Activated naive CD8-positive, alpha-beta T cell treated with anti-CD3 and anti-CD28 coated beads, Interleukin-2, amount 50 U/mL, for 24 hours (primary cell): ENCODE measurements around the gene KIRREL3.

Experiments
- ATAC-seq: fragments of 150-1000 bp; cut with Tn5 transposase; one replicate; pipeline ENCODE4 v1.10.0; 2021
- DNase-seq: peaks from one replicate; pipeline ENCODE4 v3.0.0; 2021
- H3K27ac Mint-ChIP-seq: one replicate; pipeline ENCODE4 v1.8.0; 2021; ENCODE audit warnings: mild to moderate bottlenecking, mixed read lengths
- H3K27me3 Mint-ChIP-seq: one replicate; pipeline ENCODE4 v1.8.0; 2021; ENCODE audit warnings: mixed read lengths
- H3K36me3 Mint-ChIP-seq: one replicate; pipeline ENCODE4 v1.8.0; 2021; ENCODE audit warnings: low read depth, mixed read lengths
- H3K4me1 Mint-ChIP-seq: one replicate; pipeline ENCODE4 v1.8.0; 2021; ENCODE audit warnings: mixed read lengths
- H3K4me3 Mint-ChIP-seq: one replicate; pipeline ENCODE4 v1.8.0; 2021; ENCODE audit warnings: mild to moderate bottlenecking, moderate library complexity, mixed read lengths
- H3K9me3 Mint-ChIP-seq: one replicate; pipeline ENCODE4 v1.8.0; 2021; ENCODE audit warnings: mixed read lengths

KIRREL3 gene

DNA sequence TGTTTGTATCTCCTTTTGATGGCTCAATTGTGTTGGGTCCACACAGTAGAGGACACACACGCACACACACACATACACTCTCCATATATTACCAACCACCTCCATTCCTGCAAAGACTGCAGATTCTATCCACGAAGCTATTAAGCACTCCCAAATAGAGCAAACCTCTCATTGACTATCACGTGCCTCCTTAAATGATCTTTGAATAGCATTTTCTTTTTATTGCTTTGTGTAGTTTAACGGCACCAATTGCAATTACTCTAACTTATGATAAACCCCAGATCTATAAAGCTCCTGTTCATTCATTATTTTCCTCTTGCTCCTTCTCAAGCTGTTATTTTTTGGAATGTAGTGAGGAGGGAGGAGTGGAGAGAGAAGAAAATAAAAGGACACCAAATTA, 440.3 kb downstream of the KIRREL3 start:
- ATAC-seq (no peak), DNase-seq (no peak)
- no peaks in the 10 kb centered on the region for H3K36me3 Mint-ChIP-seq
- no peaks in the 10 kb centered on the region for H3K4me1 Mint-ChIP-seq
- H3K27me3 Mint-ChIP-seq, result peaks cover 6% of the 10 kb centered on the region
- no peak overlapping the region for H3K27ac Mint-ChIP-seq
- no peak overlapping the region for H3K4me3 Mint-ChIP-seq
- peaks cover 10% of the 10 kb centered on the region for H3K9me3 Mint-ChIP-seq

DNA sequence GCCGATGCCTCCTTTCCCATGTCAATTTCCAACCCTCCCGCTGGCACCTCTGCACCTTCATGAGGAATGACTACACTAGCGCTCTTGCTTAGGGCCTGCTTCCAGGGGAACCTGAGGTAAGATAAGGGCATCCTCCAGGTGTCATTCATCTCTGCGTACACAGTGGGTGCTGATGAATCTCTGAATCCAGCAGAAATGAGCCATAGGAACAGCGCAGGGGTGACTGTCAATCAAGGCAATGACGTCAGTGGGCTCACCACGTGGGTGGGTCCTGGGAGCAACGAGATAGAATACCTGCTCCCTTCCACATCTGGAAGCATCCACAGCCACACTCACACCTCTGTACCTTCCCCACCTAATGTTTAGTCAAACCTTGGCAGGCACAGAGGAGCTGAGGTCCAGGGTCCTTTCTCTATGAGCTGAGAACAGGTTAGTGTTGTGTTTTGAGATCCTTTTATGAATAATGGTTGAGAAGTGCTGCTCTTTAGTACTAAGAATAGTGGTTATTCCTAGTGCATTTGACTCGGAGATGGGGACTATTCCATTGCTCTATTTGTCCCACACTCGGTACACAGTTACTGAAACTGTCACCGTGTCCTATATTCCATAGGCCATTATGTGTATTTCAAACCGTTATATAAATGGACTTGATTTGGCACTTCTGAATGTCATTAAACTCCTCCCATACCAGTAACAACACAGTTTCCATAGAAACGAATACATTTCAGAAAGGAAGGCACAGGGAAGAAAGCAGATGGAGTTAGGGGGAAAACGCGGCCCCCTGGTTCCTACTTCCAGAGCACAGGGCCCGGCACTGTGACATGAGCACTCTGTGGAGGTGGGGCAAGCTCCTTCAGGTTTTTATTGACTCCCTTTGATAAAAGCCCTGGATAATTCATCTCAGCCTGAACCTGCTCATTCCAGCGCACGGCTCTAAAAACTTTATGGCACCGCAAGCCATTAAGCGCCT, 451.7 kb downstream of the KIRREL3 start:
- DNase-seq (no peak), ATAC-seq (no peak)
- Mint-ChIP-seq H3K9me3 (no peaks in the 10 kb centered on the region), H3K4me3 (no peak overlapping the region), H3K36me3 (no peaks in the 10 kb centered on the region), H3K27ac (no peak overlapping the region), H3K4me1 (no peaks in the 10 kb centered on the region), H3K27me3 (peaks cover 6% of the 10 kb centered on the region)

DNA sequence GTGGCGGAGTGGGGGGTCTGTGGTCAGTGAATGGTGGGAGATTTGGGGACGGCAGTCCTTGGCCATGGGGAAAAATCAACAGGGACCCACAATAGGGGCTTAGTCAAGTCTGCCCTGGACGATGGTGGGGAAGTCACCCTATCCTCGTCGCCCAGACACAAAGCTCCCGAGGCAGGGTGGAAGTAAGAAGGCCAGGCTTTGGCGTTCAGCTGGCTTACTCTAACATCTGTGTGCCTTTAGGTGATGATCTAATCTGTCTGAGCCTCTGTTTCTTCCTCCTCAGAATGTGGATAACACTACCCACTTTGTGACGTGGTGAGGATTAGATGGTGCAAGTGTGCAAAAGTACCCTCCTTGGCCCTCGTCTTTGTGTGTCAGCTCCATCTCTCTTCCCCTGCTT, 452.9 kb downstream of the KIRREL3 start:
- peaks cover 9% of the 10 kb centered on the region for H3K27me3 Mint-ChIP-seq
- H3K4me1 Mint-ChIP-seq, result no peaks in the 10 kb centered on the region
- H3K9me3 Mint-ChIP-seq, result no peaks in the 10 kb centered on the region
- no peak for ATAC-seq
- no peak overlapping the region for H3K27ac Mint-ChIP-seq
- H3K36me3 Mint-ChIP-seq, result no peaks in the 10 kb centered on the region
- H3K4me3 Mint-ChIP-seq, result no peak overlapping the region
- DNase-seq, result no peak

DNA sequence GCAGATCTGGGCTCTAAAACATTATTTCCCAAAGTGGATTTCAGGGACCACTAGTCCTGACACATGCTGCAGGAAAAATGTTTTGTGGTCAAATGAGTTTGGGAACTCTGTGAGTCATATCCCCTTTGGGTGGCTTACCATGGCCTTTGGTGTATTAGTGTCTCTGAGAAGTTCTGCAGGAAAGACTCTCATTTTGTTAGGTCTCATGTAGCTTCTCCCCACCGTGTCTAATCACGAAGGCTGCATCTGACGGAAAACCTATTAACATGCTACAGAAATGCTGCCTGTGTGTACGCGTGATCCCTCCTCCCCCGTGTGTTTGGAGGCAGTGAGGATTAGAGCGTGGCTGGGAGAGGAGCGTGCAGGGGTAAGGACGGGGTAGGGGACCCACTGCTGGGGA, 453.4 kb downstream of the KIRREL3 start:
- Mint-ChIP-seq H3K27ac (no peak overlapping the region), H3K4me1 (no peaks in the 10 kb centered on the region), H3K9me3 (no peaks in the 10 kb centered on the region), H3K27me3 (peaks cover 11% of the 10 kb centered on the region), H3K4me3 (no peak overlapping the region), H3K36me3 (no peaks in the 10 kb centered on the region)
- no peak for ATAC-seq
- DNase-seq, result no peak

DNA sequence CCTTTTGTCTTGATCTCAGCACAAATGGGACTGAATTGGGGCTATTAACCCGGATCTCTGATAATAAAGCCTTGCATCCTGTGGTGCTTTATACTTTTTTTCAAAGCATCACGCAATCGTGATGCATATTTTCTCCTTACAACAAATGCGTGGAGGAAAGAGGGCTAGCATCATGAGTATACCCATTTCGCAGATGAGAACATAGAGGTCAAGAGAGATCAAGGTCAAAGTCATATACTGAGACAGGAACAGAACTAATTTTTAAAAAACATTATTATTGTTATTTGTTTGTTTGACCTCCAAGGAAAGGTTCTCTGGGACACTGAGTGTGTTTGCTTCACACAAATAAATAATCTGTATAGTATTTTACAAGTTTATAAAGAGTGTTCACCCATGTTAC, 453.9 kb downstream of the KIRREL3 start:
- H3K27me3 Mint-ChIP-seq, result peaks cover 11% of the 10 kb centered on the region
- no peaks in the 10 kb centered on the region for H3K9me3 Mint-ChIP-seq
- no peak for DNase-seq
- ATAC-seq, result no peak
- H3K27ac Mint-ChIP-seq, result no peak overlapping the region
- H3K4me3 Mint-ChIP-seq, result no peak overlapping the region
- no peaks in the 10 kb centered on the region for H3K4me1 Mint-ChIP-seq
- no peaks in the 10 kb centered on the region for H3K36me3 Mint-ChIP-seq

DNA sequence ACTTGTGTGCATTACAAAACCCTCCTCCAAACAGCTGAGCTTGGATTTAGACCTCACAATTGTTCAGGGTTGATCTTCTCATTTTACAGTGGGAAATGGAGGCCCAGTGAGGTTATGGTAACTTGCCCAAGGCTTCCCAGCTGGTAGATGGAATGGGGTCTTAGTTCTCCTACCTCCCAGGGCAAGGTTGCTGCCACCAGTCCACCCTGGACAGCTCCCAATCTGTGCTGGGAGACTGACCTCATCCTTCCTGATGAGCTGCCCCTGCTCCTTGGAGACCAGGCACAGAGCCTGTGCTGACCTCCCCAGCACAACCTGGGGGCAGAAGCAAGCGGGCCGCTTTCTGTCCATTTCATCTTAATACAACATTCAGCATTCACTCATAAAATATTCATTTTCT, 454.4 kb downstream of the KIRREL3 start:
- ATAC-seq, result no peak
- Mint-ChIP-seq H3K36me3 (no peaks in the 10 kb centered on the region), H3K27ac (no peak overlapping the region), H3K4me1 (no peaks in the 10 kb centered on the region), H3K4me3 (no peak overlapping the region), H3K9me3 (no peaks in the 10 kb centered on the region), H3K27me3 (peaks cover 11% of the 10 kb centered on the region)
- no peak for DNase-seq

DNA sequence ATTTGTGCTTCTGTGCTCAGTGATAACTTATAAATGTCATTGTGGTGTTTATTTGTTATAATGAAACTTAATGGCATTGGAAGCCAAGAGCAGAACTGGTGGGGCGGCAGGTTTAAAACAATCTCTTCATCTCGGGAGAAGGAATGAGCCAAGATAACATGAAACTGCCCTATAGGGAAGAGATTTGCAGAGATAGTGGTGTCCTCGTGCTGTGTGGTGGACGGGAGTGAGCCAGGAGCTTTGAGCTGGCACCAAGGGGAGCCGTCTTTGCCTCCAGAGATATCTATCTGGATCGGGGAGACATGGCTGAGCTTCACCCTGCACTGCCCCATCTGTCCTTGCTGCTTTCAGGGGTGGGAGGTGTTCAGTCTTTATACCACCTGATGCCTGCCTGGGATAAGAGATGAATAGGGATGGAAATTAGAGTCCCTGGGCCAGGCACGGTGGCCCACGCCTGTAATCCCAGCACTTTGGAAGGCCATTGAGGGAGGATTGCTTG, 455.5 kb downstream of the KIRREL3 start:
- DNase-seq (no peak), ATAC-seq (no peak)
- Mint-ChIP-seq H3K27ac (no peak overlapping the region), H3K4me1 (no peaks in the 10 kb centered on the region), H3K27me3 (peaks cover 11% of the 10 kb centered on the region), H3K4me3 (no peak overlapping the region), H3K9me3 (no peaks in the 10 kb centered on the region), H3K36me3 (no peaks in the 10 kb centered on the region)

DNA sequence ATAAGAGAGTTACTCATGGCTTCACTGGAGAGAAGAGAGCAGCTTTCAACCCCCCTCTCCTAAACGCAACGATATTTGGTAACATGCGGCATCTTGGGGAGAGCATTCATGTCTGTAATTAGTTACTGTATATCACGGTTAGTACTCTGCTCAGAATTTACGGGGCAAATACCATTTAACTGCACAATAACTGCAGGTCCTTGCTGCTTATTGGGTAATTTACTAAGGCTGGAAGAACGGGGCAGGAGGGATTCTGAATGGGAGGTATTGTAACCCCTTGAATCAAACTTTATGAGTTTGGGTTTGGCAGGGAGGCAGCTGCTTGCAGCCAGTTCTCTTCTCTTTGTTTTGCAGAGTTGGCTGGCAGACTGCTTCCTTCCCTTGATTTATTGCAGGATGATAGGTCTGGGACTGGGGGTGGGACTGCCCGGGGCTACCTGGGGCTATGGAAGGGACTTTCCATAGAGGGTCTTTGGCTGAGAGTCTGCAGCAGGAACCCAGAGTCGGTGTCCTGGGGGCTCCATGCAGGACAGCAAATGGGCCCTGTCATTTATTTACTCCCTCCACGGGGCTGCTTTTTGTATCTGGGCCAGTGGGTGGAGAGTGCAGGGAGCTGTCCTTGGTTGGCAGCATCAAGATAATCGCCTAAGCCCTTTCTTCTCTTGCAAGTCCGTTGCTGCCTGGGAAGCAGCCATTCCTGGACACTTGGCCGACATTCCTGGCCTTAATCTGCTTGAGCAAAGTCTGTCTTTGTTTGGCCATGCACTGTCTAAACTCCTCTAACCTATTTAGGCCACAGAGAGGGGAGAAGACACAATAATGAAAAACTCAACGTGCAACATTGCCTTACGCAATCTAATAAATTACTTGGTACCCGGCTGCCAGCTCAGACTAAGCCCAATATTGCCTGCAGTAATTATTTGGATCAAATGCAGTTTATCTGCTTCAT, 456.2 kb downstream of the KIRREL3 start:
- H3K4me3 Mint-ChIP-seq, result no peak overlapping the region
- ATAC-seq (no peak), DNase-seq (no peak)
- H3K9me3 Mint-ChIP-seq, result no peaks in the 10 kb centered on the region
- no peak overlapping the region for H3K27ac Mint-ChIP-seq
- no peaks in the 10 kb centered on the region for H3K36me3 Mint-ChIP-seq
- H3K27me3 Mint-ChIP-seq, result peaks cover 11% of the 10 kb centered on the region
- no peaks in the 10 kb centered on the region for H3K4me1 Mint-ChIP-seq

DNA sequence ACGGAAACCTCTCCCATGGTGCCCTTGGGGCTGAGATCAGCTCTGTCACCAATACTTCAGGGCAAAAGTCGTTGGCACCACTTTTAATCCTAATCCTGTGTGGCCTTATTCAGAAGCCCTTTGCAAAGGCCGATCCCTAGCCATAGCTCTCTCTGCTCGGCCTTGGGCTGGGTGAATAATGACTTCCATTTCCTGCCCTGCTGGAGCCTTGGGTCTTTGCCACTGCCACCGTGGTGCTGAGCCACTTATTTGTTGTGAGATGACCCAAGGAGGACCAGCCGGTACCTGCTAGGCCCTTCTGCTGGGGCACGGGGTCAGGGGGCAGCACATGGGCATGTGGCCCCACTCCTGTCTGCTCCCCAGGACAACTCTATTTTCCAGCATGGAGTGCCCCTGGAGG, 456.9 kb downstream of the KIRREL3 start:
- Mint-ChIP-seq H3K27ac (no peak overlapping the region), H3K9me3 (no peaks in the 10 kb centered on the region), H3K36me3 (no peaks in the 10 kb centered on the region), H3K4me3 (no peak overlapping the region), H3K4me1 (no peaks in the 10 kb centered on the region), H3K27me3 (peaks cover 11% of the 10 kb centered on the region)
- DNase-seq, result no peak
- ATAC-seq, result no peak

DNA sequence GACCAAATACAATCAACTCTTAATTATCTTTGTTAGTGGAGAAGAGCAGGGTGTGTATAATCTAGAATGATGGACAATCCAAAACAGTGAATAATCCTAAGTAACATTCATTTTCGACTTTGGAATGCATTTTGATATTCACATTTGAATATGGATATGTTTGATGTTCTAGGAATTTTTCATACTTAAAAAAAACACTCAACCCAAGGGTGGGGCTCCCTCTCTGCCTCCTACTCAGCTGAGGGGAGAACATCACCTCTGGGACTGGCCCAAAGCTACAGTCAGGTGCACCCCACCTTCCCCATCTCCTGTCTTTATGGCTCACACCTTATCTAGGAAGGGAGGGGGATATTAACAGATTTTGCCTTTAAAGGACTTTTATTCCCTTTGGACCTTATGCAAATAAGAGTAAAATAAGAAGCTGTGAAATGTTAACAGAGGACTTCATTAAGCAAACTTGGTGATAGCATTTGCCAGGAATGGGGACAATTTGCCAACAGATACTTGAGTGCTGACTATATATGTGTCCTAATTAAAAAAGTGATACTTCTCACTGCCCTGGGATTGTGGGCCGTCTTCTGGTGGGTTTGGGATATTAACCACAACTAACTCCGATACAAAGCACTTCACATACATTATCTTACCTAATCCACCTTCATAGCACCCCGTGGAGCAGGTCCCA, 458.1 kb downstream of the KIRREL3 start:
- ATAC-seq (no peak), DNase-seq (no peak)
- H3K27me3 Mint-ChIP-seq, result peaks cover 11% of the 10 kb centered on the region
- H3K36me3 Mint-ChIP-seq, result no peaks in the 10 kb centered on the region
- H3K9me3 Mint-ChIP-seq, result no peaks in the 10 kb centered on the region
- no peak overlapping the region for H3K4me3 Mint-ChIP-seq
- H3K4me1 Mint-ChIP-seq, result no peaks in the 10 kb centered on the region
- H3K27ac Mint-ChIP-seq, result no peak overlapping the region

DNA sequence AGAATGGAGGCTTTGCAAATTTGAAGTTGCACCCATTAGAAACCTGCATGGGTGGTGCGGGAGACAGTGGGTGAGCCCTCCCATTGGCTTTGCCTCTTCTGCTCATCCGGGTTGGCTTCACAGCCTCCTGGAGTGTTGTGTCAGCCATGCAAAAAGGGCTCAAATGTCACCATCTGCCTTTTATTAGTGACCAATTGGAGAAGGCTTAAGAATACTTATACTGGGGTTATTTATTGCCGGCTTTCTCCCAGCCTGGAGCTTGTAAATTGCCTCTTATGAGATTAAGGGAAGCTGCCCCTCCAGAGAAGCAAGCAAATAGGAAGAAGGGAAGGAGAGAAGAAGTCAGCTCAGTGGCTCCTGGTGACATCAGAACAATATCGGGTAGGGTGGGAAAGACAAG, 462.5 kb downstream of the KIRREL3 start:
- Mint-ChIP-seq H3K4me1 (no peaks in the 10 kb centered on the region), H3K27ac (no peak overlapping the region), H3K9me3 (no peaks in the 10 kb centered on the region), H3K36me3 (no peaks in the 10 kb centered on the region), H3K4me3 (no peak overlapping the region), H3K27me3 (peaks cover 7% of the 10 kb centered on the region)
- ATAC-seq, result no peak
- no peak for DNase-seq

DNA sequence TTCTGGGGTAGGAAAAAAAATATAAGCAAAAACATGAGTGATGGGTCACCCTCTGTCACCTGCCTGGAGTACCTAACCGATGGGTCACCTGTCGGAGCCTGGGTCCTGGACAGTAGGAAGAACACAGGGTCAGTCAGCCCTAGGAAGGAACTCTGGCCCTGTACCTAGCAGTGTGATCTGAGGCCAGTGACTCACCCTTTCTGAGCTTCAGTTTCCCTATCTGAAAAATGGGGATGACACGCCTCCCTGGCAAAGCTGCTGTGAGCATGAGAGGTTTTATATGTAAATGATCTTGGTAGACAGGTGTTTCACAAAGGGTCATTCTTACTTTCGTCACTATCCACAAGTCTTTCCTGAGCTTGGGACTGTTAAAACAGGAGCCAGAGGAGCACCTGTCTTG, 463.1 kb downstream of the KIRREL3 start:
- H3K4me3 Mint-ChIP-seq, result no peak overlapping the region
- H3K36me3 Mint-ChIP-seq, result no peaks in the 10 kb centered on the region
- no peaks in the 10 kb centered on the region for H3K4me1 Mint-ChIP-seq
- H3K9me3 Mint-ChIP-seq, result no peaks in the 10 kb centered on the region
- DNase-seq (no peak), ATAC-seq (no peak)
- H3K27me3 Mint-ChIP-seq, result peaks cover 3% of the 10 kb centered on the region
- H3K27ac Mint-ChIP-seq, result no peak overlapping the region

DNA sequence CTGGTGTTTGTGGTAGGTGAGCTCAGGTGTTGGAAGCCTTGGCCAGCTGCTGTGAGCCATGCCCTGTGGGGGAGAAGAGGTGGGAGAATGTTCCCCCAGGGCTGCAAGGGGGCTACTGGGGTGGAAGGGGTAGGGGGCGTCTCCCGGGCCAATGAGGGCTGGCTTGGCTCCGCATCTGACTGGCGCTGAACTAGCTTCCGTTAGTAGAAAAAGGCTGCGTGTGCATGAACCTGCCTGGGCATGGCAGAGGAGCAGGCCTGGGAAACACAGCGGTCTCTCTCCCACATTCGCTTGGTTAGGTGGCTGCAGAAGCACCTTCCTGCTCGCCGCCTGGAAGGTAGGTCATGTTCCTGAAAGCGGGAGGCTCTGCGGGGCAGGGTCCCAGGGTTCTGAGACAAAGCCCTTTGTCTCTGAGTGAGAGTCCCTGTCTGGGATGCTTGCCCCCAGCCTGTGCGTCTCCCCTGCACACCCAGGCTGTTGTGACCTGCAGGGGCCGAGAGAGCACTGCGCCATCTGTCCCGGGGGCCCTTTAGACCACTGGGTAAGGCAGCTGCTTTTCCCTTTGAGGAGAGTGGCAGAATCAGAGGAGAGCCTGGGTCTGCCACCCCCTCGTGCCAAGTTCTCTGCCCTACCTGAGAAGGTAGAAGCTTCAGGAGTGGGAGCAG, 466.3 kb downstream of the KIRREL3 start:
- no peak for DNase-seq
- peaks cover 5% of the 10 kb centered on the region for H3K27me3 Mint-ChIP-seq
- no peaks in the 10 kb centered on the region for H3K9me3 Mint-ChIP-seq
- H3K27ac Mint-ChIP-seq, result no peak overlapping the region
- no peak for ATAC-seq
- no peaks in the 10 kb centered on the region for H3K36me3 Mint-ChIP-seq
- H3K4me3 Mint-ChIP-seq, result no peak overlapping the region
- no peaks in the 10 kb centered on the region for H3K4me1 Mint-ChIP-seq

DNA sequence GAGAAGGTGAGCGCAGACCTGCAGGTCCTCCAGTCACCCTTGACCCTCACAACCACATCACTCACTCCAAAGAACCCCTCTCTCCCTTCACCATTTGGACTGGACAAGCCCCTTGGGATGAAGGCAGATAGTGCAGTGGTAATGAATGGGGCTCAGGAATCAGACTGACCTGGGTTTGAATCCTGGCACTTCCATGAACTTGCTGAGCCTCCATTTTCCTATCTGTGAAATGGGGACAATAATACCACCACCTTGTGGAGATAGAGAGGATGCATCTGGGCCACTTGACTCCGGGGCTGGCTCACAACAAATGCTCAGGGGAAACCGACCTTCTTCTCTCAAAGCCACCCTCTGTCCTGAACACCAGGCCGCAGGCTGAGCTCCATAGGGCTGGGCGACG, 467.0 kb downstream of the KIRREL3 start:
- ATAC-seq (no peak), DNase-seq (no peak)
- Mint-ChIP-seq H3K27ac (no peak overlapping the region), H3K4me1 (no peaks in the 10 kb centered on the region), H3K27me3 (peaks cover 5% of the 10 kb centered on the region), H3K36me3 (no peaks in the 10 kb centered on the region), H3K9me3 (no peaks in the 10 kb centered on the region), H3K4me3 (no peak overlapping the region)
